GM19324 (cell line): ENCODE results near the gene CRY1.
A peak's percentile ranks its signal among the peaks of the same experiment; 100 is the strongest.
"Not testable (repeated sequence)": the region's sequence is repeated elsewhere in the genome, so short reads cannot be mapped to it uniquely, and the experiment has no call there.

Experiments used
- ATAC-seq: cut with Tn5 transposase; IDR thresholded peaks from one replicate; pipeline ENCODE4 v1.9.1; 2021; ENCODE audit warnings: mild to moderate bottlenecking, moderate library complexity; ENCODE audit not compliant: unreplicated experiment, low FRiP score

Gene CRY1

DNA sequence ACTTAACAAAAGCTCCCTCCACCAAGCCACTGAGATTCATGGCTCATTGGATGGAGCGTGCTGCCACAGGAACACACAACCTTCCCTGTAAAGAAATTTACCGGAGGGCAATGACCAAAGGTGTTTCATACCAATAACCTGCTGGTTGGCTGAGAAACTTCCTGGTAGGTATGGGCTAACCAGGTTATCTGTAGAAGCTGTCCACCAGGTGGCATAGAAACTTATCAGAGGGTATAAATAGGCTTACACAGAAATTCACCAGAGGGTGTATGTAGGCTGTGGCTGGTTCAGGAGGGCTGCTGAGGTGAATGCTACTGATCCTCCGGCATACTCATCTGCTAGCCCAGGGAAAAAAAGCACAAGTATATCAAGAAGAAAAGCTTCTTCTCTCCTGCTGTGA, 79.3 kb downstream of the CRY1 start:
- no peak for ATAC-seq

DNA sequence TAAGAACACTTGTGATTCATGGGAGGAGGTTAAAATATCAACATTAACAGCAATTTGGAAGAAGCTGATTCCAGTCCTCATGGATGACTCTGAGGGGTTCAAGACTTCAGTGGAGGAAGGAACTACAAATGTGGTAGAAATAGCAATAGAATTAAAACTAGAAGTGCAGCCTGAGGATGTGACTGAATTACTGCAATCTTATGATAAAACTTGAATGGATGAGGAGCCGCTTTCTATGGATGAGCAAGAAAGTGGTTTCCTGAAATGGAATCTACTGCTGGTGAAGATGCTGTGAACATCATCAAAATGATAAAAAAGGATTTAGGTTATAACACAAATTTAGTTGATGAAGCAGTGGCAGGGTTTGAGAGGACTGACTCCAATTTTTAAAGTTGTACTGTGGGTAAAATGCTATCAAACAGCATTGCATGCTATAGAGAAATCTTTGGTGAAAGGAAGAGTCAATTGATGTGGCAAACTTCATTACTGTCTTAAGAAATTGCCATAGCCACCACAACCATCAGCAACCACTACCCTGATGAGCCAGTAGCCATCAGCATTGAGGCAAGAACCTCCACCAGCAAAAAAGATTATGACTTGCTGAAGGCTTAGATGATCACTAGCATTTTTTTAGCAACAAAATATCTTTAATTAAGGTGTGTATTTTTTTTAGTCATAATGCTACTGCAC, 80.5 kb downstream of the CRY1 start:
- no peak for ATAC-seq

DNA sequence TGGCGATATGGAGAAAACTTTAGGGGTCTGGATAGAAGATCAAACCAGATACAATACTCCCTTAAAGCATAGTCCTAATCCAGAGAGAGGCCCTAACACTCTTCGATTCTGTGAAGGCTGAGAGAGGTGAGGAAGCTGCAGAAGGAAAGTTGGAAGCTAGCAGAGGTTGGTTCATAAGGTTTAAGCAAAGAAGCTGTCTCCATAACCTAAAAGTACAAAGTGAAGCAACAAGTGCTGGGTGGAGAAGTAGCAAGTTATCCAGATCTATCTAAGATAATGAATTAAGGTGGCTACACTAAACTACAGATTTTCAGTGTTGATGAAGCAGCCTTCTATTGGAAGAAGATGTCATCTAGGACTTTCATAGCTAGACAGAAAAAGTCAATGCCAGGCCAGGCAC, 81.8 kb downstream of the CRY1 start:
- no peak for ATAC-seq

DNA sequence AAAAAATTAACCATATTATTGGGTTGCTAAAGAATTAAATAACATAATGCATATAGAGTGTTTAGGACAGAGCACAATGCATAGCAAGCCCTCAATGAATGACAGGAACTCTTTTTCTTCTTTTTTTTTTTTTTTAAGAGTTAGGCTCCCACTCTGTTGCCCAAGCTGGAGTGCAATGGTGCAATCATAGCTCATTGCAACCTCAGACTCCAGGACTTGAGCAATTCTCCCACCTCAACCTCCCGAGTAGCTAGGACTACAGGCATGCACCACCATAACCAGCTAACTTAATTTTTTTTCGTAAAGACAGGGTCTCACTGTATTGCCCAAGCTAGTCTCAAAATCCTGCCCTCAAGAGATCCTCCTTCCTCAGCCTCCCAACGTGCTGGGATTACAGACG, 85.9 kb downstream of the CRY1 start:
- ATAC-seq, result no peak

DNA sequence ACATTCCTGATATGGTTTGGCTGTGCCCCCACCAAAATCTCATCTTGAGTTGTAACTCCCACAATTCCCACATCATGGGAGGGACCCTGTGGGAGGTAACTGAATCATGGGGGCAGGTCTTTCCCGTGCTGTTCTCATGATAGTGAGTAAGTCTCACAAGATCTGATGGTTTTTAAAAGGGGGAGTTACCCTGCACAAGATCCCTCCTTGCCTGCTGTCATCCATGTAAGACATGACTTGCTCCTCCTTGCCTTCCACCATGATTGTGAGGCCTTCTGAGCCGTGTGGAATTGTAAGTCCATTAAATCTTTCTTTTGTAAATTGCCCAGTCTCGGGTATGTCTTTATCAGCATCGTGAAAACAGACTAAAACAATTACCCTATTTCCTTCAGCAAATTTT, 90.7 kb downstream of the CRY1 start:
- not testable (repeated sequence) for ATAC-seq

DNA sequence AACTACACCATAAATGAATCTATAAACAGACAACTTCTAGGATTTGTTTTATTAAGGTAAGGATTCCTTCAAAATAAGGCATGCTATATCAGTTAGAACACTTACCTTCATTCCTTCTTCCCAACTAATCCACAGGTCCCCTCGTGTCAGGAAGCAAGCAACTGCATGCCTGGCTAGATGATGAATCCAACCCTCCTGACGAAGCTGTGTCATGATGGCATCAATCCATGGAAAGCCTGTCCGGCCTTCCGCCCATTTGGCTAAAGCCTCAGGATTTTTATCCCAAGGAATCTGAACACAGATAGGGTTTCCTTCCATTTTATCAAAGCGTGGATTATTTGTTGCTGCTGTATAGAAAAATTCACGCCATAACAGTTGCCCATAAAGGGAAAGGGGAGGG, 93.9 kb downstream of the CRY1 start:
- ATAC-seq, result no peak

DNA sequence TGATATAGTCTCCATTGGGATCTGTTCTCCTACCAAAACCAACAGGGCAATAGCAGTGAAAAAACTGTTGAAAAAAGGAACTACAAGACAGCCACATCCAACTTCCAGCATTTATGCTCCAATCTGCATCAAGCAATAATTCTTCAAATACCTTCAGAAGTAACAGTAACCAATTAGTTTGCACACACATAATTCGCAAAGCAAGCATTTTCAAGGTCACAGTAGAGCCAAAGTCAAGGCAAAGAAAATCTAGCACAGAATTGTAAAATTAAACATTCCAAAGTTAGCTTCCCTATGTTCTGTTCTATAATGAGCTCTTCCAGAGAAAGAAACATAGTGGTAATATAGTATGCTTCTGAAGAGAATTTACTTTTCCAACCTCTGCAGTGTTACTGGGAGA, 95.4 kb downstream of the CRY1 start:
- ATAC-seq, result no peak

DNA sequence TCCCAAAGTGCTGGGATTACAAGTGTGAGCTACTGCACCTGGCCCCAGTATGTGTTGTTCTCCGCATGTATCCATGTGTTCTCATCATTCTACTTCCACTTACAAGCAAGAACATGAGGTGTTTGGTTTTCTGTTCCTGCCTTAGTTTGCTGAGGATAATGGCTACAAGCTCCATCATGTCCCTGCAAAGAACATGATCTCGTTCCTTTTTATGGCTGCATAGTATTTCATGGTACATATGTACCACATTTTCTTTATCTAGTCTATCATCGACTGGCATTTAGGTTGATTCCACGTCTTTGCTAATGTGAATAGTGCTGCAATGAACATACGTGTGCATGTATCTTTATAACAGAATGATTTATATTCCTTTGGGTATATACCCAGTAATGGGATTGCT, 97.2 kb downstream of the CRY1 start:
- ATAC-seq, result not testable (repeated sequence)

DNA sequence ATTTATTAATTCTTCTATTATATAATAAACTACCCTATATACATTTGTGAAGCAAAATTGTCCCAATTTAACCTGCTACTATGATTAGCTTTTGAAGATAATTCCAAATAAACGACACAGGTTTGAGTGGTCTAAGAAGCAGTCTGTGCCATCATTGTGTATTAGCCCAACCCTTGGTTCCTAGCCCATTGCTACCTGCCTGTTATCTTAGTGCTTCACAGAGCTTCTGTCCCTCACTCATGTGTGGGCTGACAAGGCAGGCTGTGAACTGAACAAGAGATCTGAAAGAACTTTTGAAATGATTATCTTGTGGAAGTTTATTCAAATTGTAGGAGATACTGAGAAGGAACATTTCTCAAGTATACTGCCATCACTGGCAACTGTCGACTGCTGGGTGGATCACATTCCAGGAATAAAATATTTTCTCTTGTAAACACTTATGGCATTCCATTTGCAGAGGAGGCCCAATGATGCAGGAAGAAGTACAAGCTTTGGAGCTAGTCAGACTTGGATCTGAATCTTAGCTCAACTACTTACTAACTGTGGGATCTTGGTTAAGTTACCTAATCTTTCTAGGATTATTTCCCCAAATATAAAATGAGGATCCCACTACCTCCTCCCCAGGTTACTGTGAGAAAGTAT, 98.6 kb downstream of the CRY1 start:
- ATAC-seq, result no peak

DNA sequence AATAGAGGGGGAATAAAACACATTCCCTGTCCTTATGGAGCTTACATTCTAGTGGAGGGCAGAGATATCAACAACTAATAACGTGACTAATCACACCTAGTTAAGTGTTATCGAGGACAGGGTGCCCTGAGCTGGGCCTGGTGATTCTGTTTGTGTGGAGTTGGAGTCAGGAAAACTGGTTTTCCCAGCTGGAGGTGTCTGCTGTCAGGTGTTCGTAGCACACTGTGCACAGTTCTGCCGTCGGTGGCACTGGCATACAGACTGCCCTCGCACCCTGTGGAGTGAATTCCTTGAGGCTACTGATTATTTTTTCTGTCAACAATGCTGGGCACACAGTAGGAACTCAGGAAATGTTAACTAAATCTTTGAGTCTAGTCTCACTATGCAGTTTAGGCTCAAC, 105.5 kb downstream of the CRY1 start:
- ATAC-seq, result no peak

DNA sequence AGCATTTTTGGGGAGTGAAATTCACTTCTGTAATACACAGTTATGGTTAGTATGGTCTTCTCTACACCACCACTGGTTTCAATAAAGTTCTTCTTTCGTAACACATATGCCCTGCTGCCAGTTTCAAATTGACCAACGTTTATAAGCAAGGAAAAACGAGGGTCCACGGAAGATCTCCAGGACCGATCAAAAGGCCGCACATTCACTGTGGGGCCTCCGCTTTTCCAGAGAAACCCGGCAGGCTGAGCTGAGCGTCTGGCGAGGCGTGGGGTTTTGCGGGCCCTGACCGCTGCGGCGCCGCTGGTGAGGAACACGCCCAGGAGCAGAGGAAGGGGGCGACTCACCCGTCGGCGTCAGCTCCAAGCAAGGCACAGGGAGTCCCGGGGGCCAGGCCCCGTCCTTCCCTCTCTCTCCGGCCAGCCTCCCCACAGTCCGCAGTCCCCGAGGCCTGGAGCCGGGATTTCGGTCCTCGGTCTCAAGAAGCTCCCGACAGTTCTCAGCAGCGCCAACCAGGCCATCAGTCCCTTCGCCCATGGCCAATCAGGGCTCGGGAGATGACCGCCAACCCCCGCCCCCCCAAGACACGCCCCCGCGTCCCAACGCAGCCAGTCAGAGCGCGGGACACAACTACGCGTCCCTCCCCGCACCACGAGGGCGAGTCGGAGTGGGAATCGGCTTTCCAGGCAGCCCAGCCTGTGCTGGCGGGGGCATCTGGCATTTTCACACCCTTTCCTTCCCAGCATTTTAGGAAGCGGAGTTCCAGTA, 106.5 kb downstream of the CRY1 start, which contains the start of gene MTERF2:
MTERF2 (minus strand) TSS at position 522 of the 765 bp plus-strand sequence. CDS start 8,432 bp downstream, outside the sequence.
- ATAC-seq, result peak; percentile 95

DNA sequence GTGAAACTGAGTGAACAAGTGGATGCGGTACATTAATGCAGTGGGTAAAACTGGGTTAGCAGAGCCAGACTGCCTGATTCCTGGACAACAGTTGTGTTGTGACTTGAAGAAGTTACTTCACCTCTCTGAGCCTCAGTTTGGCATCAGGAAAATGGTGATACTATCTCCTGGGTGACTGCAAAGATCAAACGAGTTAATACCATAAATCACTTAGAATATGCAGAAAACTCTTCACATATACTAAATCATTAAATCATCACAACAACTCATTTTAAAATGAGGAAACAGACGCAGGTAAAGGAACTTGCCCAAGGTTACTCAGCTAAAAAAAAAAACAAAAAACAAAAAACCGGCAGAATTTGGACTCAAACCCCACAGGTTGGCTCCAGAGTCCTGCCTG, 107.2 kb downstream of the CRY1 start:
- no peak for ATAC-seq

DNA sequence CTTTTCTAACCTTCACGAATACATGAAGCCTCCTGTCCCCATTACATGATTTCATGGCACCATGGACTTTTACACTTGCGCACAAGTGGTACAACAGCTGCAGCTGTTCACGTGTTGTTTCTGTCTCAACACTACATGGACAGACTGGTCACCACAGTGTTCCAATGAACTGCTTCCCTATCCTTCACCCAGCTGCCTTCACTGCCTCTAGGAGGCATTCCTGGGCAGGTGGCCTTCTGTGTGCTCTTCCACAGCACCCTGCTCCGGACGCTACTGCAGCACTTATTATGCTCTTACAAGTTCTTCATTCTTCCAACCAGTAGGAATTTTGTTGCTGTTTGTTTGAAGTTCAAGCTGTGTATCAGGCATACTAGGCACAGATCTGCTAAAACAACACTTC, 107.9 kb downstream of the CRY1 start:
- ATAC-seq, result no peak

DNA sequence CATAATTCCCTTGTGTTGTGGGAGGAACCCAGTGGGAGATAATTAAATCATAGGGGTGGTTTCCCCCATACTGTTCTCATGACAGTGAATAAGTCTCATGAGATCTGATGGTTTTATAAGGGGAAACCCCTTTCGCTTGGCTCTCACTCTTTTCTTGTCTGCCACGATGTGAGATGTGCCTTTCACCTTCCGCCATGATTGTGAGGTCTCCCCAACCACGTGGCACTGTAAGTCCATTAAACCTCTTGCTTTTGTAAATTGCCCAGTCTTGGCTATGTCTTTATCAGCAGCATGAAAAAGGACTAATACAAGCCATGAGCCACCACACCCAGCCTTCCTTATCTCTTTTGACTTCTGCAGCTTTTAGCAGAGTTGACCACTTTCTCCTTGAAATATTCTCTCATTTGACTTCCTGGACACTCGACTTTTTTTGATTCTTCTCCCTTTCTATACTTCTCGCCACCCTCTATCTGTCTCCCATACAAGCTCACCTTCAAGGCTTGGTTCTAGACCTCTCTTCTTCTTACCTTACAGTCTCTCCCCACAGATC, 108.7 kb downstream of the CRY1 start:
- no peak for ATAC-seq

DNA sequence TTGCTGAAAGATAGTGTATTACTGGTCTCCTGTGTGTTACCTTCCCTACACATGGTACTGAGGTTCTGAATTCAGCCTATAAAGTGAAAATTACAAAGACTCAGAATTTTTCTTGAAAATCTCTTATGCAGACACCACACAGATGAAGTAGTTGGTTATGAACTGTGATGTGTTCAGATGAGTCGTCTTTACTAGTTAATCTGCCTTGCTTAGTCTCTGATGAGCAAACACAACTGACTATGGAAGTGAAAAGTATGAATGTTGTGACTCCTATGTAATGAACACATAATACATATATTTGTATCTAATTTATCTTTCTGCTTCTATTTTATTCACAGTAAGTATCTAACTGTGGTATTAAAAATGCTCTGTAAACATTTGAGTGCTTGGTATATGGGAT, 111.1 kb downstream of the CRY1 start:
- no peak for ATAC-seq

DNA sequence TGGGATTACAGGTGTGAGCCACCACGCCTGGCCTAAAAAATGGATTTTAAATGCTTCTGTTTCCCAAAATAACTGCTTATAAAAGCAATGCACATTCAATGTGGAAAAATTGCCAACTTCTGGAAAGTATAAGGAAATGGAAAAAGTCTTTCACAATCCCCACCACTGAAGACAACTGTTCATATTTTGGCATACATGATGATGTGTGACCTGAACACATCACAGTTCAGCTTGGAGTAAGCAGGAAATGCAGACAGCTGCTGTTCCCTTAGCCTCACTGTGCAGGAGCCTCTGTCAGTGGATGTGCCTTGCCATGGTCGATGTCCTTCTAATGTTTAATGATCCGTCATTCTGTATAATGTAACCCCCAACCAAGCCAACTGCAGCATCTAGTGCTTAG, 111.6 kb downstream of the CRY1 start:
- ATAC-seq, result no peak

DNA sequence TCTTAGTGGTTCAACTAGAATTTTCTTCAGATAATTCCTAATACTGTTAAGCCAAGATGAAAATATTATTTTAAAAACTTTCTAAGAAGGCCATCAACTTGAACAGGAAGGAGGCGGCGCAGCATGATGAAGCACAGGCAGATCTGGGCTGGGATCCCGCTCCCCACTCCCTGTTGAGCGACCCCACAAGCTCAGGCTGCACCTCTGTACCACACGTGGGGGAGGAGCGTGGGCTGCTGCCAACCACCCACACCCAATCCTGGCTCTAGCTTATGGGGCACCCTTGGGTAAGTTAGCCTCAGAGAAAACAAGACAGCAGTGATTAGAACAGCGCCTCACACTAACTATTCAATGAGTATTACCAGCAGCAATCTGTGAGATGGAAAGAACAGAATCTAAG, 112.4 kb downstream of the CRY1 start:
- ATAC-seq, result no peak

DNA sequence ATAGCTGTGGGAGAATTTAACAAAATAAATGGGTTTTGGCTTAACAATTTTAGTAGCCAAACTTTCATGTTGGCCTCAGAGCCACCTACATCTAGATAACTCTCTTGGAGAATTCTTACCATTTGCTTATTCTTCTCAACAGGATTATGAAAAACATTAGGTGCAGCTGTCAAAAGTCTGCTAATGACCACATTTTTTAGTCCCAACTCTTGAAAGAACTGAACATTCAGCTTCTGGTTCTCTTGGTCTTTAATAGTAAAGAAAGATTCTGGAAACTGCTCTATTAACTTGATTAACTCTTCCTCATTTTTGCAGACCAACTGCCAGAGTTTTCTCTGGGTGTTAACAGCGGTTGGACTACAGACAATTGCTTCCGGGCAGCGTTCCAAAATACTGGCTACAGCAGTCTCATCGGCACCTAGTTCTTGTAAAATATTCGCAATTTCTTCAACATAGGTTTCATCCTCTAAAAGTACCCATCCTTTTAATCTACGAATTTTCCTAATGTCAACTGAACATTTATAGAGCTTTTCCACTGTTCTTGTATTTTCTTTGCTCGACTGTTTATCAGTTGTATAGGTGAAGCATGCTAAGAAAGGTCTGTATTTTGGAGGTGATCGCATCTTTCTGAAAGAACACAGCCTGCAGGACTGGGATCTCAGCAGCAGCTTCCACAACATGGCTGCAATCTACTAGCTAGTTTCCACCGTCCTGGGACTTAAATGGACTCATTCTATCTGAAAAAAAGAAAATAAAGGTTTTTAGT, 115.1 kb downstream of the CRY1 start:
- no peak for ATAC-seq

DNA sequence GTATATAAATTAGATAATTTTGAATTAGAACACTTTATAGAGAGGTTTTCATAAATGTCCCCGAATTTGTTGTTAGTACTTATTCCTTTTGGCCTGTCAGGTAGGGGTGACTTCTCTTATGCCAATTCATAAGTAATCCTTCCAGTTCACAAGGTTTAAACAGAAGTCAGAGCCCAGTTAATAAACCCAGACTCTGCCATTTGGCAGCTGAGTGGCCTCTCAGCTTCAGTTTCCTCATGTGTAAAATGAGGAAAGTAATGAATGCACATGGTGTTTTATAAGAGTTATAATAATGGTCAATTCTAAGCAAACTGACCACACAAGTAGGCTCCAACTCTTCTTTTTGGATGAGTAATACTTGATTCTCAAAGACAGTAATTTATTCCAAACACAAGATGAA, 116.7 kb downstream of the CRY1 start:
- no peak for ATAC-seq

DNA sequence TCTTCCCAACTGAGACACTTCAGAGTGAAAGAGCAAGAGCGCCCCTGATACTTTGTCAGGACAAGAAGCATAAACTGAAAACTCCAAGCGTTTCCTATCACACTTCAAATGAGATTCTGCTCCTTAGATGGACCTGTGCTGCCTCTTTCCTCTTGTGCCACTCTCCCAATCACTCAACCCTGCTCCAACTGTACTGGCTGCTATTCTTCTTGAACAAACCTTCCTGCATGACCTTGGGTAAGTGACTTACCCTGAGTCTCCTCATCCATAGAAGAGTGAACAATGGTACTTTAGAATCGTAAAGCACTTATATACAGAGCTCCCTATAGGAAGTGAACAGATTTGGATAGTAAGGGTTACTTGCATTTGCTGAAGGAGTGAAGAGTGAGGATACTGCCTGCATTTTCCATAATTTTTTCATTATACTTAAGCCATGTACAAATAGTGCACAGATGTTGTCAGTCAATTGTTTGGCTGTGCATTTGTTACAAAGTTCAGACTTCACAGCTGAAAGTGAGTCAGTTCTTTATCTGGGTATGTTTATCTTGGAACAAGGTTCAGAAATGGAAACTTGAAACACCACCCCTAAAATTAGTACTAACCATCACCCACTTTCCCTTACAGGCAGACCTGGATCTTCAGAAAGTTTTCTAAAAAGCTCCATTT, 117.2 kb downstream of the CRY1 start:
- ATAC-seq, result no peak
